GM18861 (cell line): Measurements from ENCODE around the gene SEC14L5.

Experiments used
- ATAC-seq: cut with Tn5 transposase; IDR thresholded peaks from one replicate; pipeline ENCODE4 v1.9.1; 2021; ENCODE audit not compliant: unreplicated experiment

The SEC14L5 gene

GRCh38 chr16:5062790-5063765, 104.9 kb downstream of the SEC14L5 start:
- no peak for ATAC-seq

GRCh38 chr16:5064915-5065314, 106.8 kb downstream of the SEC14L5 start:
- no peak for ATAC-seq

- ATAC-seq, result no peak
Observed at GRCh38 chr16:5065326-5065725, 107.2 kb downstream of the SEC14L5 start.

DNA sequence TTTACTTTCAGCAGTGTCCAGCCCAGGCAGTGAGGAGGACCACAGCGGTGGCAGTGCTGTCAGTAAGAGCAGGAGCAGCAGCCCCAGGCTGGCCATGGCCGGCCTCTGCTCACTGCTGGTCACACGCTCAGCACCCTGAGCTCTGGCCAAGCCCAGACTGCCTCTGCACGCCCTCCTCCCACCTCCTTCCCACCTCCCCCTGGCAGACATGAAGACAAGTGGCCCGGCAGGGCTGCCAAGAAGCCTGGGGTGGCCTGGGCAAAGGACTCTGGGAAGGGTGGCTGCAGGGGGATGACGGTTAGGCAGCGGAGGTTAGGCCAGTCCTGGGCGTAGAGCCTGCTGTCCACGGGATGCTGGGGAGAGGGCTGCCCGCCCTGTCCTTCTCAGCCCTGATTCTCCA, 107.7 kb downstream of the SEC14L5 start, which contains the start of gene C16orf89:
Gene C16orf89, minus strand, starts transcription at position 144 of the 400 bp plus-strand sequence. Its CDS starts 48 bp downstream, at position 96.
- ATAC-seq, result no peak

DNA sequence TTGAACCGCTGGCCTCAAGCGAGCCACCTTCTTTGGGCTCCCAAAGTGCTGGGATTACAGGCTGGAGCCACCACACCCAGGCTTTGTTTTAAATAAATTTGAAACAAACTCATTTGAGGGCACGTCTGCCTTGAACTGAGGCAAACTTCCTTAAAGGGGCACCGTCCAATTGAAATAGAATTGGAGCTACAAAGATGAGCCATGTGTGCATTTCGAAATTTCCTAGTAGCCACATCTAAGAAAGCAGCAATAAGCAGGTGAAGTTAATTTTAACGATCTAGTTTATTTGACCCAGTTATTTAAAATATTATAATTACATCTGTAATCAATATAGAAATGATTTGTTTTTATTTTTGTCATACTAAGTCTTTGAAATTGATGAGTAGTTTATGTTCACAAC, 108.4 kb downstream of the SEC14L5 start:
- no peak for ATAC-seq
